Hepatocyte (in vitro differentiated cells): Measurements from ENCODE around the gene RCN1.

Source experiments
- CTCF ChIP-seq: fragments of 200-600 bp; sonication (generic); IDR thresholded peaks from 2 replicates; pipeline ENCODE4 v1.5.1; 2016; ENCODE audit warnings: antibody characterized with exemption, mild to moderate bottlenecking; ENCODE audit not compliant: poor library complexity
- EZH2 ChIP-seq: fragments of 200-600 bp; sonication (generic); IDR thresholded peaks from 2 replicates; pipeline ENCODE4 v1.6.1; 2016; ENCODE audit warnings: antibody characterized with exemption, mild to moderate bottlenecking, borderline replicate concordance
- EZH2phosphoT487 ChIP-seq: fragments of 200-600 bp; sonication (generic); IDR thresholded peaks from one replicate; pipeline ENCODE4 v1.6.1; 2018; ENCODE audit warnings: antibody characterized with exemption, mild to moderate bottlenecking, low read depth, moderate library complexity; ENCODE audit not compliant: unreplicated experiment, severe bottlenecking

GRCh38 chr11:32136657-32137056, 45.8 kb downstream of the RCN1 start:
- no peak for TF ChIP-seq CTCF
- TF ChIP-seq EZH2 = no peak
- TF ChIP-seq EZH2phosphoT487 = no peak
